ENCODE measurements around the gene KIF16B. TPM values are rescaled to one million over a fixed set of nuclear protein-coding genes. Genes with fewer than 3 reads are reported as not detected.

Gene KIF16B
- total RNA-seq, 1 donor: 13.4 TPM

DNA sequence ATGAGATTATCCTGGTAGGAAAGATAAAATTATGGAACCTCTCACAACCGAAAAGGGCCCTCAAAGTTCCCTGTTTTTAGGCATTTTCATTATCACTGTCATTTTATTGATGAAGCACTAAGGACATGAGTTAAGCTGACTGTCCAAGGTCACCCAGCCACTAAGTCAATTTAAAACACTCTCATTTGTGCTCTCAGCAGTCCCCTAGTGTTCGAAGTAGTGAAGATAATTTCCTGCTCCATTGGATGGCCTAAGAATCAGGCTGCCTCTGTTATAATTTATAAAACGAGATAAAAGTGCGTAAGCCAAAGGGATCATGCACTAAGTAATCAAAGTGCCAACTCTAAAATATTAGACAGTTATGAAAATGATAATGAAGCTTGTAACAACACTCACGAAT lies 169.1 kb downstream of the KIF16B start:
- TF ChIP-seq, protein P1, sequence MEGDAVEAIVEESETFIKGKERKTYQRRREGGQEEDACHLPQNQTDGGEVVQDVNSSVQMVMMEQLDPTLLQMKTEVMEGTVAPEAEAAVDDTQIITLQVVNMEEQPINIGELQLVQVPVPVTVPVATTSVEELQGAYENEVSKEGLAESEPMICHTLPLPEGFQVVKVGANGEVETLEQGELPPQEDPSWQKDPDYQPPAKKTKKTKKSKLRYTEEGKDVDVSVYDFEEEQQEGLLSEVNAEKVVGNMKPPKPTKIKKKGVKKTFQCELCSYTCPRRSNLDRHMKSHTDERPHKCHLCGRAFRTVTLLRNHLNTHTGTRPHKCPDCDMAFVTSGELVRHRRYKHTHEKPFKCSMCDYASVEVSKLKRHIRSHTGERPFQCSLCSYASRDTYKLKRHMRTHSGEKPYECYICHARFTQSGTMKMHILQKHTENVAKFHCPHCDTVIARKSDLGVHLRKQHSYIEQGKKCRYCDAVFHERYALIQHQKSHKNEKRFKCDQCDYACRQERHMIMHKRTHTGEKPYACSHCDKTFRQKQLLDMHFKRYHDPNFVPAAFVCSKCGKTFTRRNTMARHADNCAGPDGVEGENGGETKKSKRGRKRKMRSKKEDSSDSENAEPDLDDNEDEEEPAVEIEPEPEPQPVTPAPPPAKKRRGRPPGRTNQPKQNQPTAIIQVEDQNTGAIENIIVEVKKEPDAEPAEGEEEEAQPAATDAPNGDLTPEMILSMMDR (IDR thresholded peaks at IDR 0.05; ENCODE audit: insufficient read depth, low read depth, low read length): no peak
- no peak overlapping the region for H3K4me3 ChIP-seq (ENCODE audit: low read depth, low read length)
- no peak for DNase-seq (ENCODE audit: low read depth)

- H3K4me3 ChIP-seq (ENCODE audit: low read depth, low read length): no peak overlapping the region
- no peak for DNase-seq (ENCODE audit: low read depth)
- TF ChIP-seq, protein P1 (IDR thresholded peaks at IDR 0.05; ENCODE audit: insufficient read depth, low read depth, low read length): no peak
Measured at GRCh38 chr20:16400234-16400633, 173.0 kb downstream of the KIF16B start.

DNA sequence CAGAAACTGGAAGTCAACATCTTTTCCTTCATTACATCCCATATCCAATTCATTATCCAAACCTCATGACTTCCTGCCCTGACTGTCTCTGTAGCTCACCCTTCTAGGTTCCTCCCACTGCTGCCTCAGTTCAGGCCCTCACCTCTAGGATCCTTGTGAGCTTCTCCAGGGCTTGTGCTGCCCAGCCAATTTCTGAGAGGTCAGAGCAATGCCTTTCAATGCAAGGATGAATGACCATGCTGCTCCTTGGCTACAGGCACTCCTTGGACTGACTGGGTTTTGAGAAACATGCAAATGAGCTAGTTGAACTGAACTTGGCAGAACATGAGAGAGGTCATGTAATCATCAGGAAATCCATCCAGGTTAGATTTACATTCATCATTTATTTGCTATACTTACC lies 173.4 kb downstream of the KIF16B start:
- H3K4me3 ChIP-seq (ENCODE audit: low read depth, low read length): no peak overlapping the region
- TF ChIP-seq, protein P1 (IDR thresholded peaks at IDR 0.05; ENCODE audit: insufficient read depth, low read depth, low read length): no peak
- DNase-seq (ENCODE audit: low read depth): no peak

- TF ChIP-seq, protein P1 (IDR thresholded peaks at IDR 0.05; ENCODE audit: insufficient read depth, low read depth, low read length): no peak
- no peak overlapping the region for H3K4me3 ChIP-seq (ENCODE audit: low read depth, low read length)
- no peak for DNase-seq (ENCODE audit: low read depth)
Measured at GRCh38 chr20:16397086-16397485, 176.2 kb downstream of the KIF16B start.

- H3K4me3 ChIP-seq (ENCODE audit: low read depth, low read length): no peak overlapping the region
- TF ChIP-seq, protein P1 (IDR thresholded peaks at IDR 0.05; ENCODE audit: insufficient read depth, low read depth, low read length): no peak
- DNase-seq (ENCODE audit: low read depth): no peak
Measured at GRCh38 chr20:16395366-16395765, 177.9 kb downstream of the KIF16B start.

DNA sequence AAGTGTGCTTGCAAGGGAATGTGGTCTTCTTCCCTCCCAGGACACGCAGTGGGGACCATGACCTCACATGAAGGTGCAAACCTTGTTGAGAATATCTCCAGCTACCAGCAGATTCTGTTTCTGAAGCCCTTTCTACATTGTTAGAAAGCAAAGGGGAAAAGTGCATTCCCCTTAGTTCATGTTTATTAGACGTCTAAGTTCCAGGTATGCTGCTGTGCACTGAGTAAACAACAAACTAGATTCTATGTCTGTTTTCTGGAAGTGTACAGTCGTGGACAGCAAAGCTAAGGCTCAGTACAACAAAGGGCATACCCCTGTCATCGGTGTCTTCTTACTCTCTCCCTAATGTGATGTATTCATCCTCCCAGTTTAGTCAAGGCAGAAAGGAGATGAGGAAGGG lies 178.5 kb downstream of the KIF16B start:
- DNase-seq (ENCODE audit: low read depth): no peak
- H3K4me3 ChIP-seq (ENCODE audit: low read depth, low read length): no peak overlapping the region
- TF ChIP-seq, protein P1 (IDR thresholded peaks at IDR 0.05; ENCODE audit: insufficient read depth, low read depth, low read length): no peak

DNA sequence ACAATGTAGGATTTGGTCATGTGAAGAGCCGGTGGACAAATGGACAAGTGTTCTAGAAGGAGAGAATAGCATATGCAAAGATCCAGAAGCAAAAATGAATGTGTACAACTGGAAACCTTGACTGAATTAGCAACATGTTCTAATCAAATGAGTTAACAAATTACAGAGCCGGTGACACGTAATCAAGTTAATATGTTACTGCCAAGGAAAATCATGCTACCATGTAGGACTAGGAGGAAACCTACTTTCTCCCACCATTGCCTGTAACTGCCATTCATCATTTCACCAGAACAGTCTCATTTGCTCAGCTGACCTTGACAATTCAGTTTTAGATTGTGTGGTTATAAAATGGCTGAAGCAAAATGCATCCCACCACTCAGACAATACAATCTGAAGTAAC lies 179.4 kb downstream of the KIF16B start:
- no peak overlapping the region for H3K4me3 ChIP-seq (ENCODE audit: low read depth, low read length)
- TF ChIP-seq, protein P1 (IDR thresholded peaks at IDR 0.05; ENCODE audit: insufficient read depth, low read depth, low read length): no peak
- no peak for DNase-seq (ENCODE audit: low read depth)
